K562 (cell line): Measurements from ENCODE around the gene DCAF15. TPM values are rescaled to one million over a fixed set of nuclear protein-coding genes. Genes with fewer than 3 reads are reported as not detected.

ENCODE experiments used
- ARID2 ChIP-seq: fragments of 450-650 bp; IDR thresholded peaks from 2 replicates; pipeline ENCODE4 v1.6.1; 2017; ENCODE audit warnings: antibody characterized with exemption, mild to moderate bottlenecking
- ATF4 ChIP-seq: fragments of 450-650 bp; formaldehyde crosslinking; IDR thresholded peaks from 2 replicates; pipeline ENCODE4 v1.4.0; 2022; ENCODE audit warnings: mild to moderate bottlenecking, moderate library complexity
- CBFA2T2 ChIP-seq: fragments of 450-650 bp; conservative IDR thresholded peaks from 2 replicates; pipeline ENCODE4 v1.6.1; 2017; ENCODE audit warnings: mild to moderate bottlenecking
- CHD2 ChIP-seq: IDR thresholded peaks from 2 replicates; pipeline ENCODE4 v1.6.1; 2011; ENCODE audit warnings: low read depth, low read length
- DDX20 ChIP-seq: fragments of 450-650 bp; IDR thresholded peaks from 2 replicates; pipeline ENCODE4 v1.6.1; 2016; ENCODE audit warnings: missing genetic modification characterization, low read depth, mild to moderate bottlenecking, missing compliant biosample characterization, moderate library complexity
- EGR1 ChIP-seq: fragments of 450-650 bp; conservative IDR thresholded peaks from 2 replicates; pipeline ENCODE4 v1.6.1; 2017; ENCODE audit warnings: mild to moderate bottlenecking
- FOXJ2 ChIP-seq: fragments of 200-800 bp; sonication (Bioruptor generic); IDR thresholded peaks from 2 replicates; pipeline ENCODE4 v1.6.1; 2016; ENCODE audit warnings: missing genetic modification characterization, missing compliant biosample characterization
- HDAC3 ChIP-seq: fragments of 450-650 bp; IDR thresholded peaks from 2 replicates; pipeline ENCODE4 v1.6.1; 2018; ENCODE audit warnings: borderline replicate concordance, mild to moderate bottlenecking, moderate library complexity; ENCODE audit not compliant: partially characterized antibody
- HEY1 ChIP-seq: fragments of 250-450 bp; sonication (Bioruptor Pico); IDR thresholded peaks from 2 replicates; pipeline ENCODE4 v1.5.0; 2020; ENCODE audit warnings: mild to moderate bottlenecking, moderate library complexity, borderline replicate concordance
- NKRF ChIP-seq: fragments of 450-650 bp; IDR thresholded peaks from 2 replicates; pipeline ENCODE4 v1.6.1; 2016; ENCODE audit warnings: borderline replicate concordance
- PML ChIP-seq: IDR thresholded peaks from 2 replicates; pipeline ENCODE4 v1.6.1; 2012; ENCODE audit warnings: low read length, inconsistent platforms
- SLC30A9 ChIP-seq: fragments of 250-450 bp; sonication (Bioruptor Pico); IDR thresholded peaks from 2 replicates; pipeline ENCODE4 v1.8.0; 2022; ENCODE audit warnings: mild to moderate bottlenecking, moderate library complexity
- USF1 ChIP-seq: sonication (generic); formaldehyde crosslinking; IDR thresholded peaks from 2 replicates; pipeline ENCODE4 v1.9.0; 2022; ENCODE audit warnings: mild to moderate bottlenecking, missing genetic modification reagents
- ZNF449 ChIP-seq: fragments of 250-450 bp; sonication (Bioruptor Pico); IDR thresholded peaks from 2 replicates; pipeline ENCODE4 v1.8.0; 2022; ENCODE audit warnings: moderate library complexity, mild to moderate bottlenecking, inconsistent platforms
- ZNF766 ChIP-seq: fragments of 200-800 bp; sonication (Bioruptor generic); conservative IDR thresholded peaks from 2 replicates; pipeline ENCODE4 v1.6.1; 2016; ENCODE audit warnings: missing genetic modification characterization, missing compliant biosample characterization
- ZNF778 ChIP-seq: fragments of 450-650 bp; formaldehyde crosslinking; IDR thresholded peaks from 2 replicates; pipeline ENCODE4 v1.4.0; 2020; ENCODE audit warnings: mild to moderate bottlenecking, moderate library complexity
- polyA plus RNA-seq, 8 experiments: library from polyadenylated mRNA; depleted of rRNA in 4 of 8; stranded (reverse) in 5 of 8; unstranded in 3 of 8; fragments of >200 nt; fragmentation: Nextera tagmentation in 2 of 8; fragmentation: Illumina TruSeq in 1 of 8; extraction: Ambion mirVana in 2 of 8; extraction: Trizol in 1 of 8; gene quantifications; 2 replicates each; pipeline versions ENCODE4 v1.2.1 to v1.2.3, GENCODE V29; 2011 to 2014; ENCODE audit warnings: inconsistent platforms in 1 of 8, missing spikeins in 1 of 8
- total RNA-seq, 7 experiments: library from RNA; depleted of rRNA in 6 of 7; stranded (reverse); fragments of >200 nt in 6 of 7; fragmentation: Illumina TruSeq in 2 of 7; extraction: Trizol in 2 of 7; gene quantifications; 2 replicates each; pipeline versions ENCODE4 v1.2.1 to v1.2.3, GENCODE V29; 2011 to 2021; ENCODE audit warnings: low replicate concordance in 1 of 7
- TF ChIP-seq, protein P1 (sequence below): fragments of 250-450 bp; sonication (Bioruptor Pico); IDR thresholded peaks from 2 replicates; pipeline ENCODE4 v1.8.0; 2021; ENCODE audit warnings: moderate library complexity, mild to moderate bottlenecking, inconsistent platforms
- TF ChIP-seq, protein P2 (sequence below): fragments of 450-650 bp; IDR thresholded peaks from 2 replicates; pipeline ENCODE4 v1.6.1; 2017; ENCODE audit warnings: mild to moderate bottlenecking, moderate library complexity

The DCAF15 gene
- total and polyA plus RNA-seq, 9 of the 15 experiments (the other 6 are each of a cell fraction or from before 2014, with no cell fraction given) = 0.17 to 68.5 (median 27.7) TPM

DNA sequence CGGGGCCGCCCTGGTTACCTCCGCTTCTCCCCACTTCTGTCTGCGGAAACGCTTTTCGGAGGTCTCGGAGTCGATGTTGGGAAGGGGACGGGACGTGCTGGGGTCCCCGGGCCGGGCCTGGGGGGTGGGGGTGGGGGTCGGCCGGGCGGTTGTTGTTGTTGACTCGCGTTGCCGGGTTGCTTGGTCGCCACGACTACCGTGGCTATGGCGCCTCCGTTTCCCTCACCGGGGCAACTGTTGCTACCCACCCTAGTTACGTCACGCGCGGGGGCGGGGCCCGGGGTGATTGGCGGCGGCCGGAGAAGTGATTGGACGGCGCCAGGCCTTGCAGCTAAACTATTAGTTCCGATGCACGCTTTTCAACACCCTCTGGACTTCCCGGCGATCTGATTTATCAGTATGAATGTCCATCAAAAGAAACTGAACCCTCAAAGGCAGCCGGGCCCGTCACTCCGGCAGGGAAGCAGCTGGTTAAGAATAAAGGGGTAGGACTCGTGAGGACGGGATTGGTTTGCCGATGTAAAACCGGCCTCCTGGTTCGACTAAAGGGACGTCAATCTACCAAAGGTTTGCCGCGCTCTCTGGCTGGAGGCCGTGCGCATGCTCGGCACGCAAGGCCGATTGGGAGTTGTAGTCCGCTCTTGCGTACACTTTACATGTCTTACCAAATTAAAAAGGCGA is 53.9 kb downstream of the DCAF15 start, which contains the start of gene RFX1 (continued):
- TF ChIP-seq ZNF449 (CRISPR knock-in tag) = no peak
- TF ChIP-seq PML = no peak
- no peak for TF ChIP-seq HEY1 (CRISPR knock-in tag)
- no peak for TF ChIP-seq ARID2
- no peak for TF ChIP-seq ATF4
- no peak for TF ChIP-seq HDAC3
- peak; percentile 65 for TF ChIP-seq NKRF
- no peak for TF ChIP-seq ZNF766 (CRISPR knock-in tag)
- TF ChIP-seq CBFA2T2 = no peak
- TF ChIP-seq SLC30A9 = no peak
- TF ChIP-seq EGR1 = peak; percentile 91
- TF ChIP-seq, protein P1, sequence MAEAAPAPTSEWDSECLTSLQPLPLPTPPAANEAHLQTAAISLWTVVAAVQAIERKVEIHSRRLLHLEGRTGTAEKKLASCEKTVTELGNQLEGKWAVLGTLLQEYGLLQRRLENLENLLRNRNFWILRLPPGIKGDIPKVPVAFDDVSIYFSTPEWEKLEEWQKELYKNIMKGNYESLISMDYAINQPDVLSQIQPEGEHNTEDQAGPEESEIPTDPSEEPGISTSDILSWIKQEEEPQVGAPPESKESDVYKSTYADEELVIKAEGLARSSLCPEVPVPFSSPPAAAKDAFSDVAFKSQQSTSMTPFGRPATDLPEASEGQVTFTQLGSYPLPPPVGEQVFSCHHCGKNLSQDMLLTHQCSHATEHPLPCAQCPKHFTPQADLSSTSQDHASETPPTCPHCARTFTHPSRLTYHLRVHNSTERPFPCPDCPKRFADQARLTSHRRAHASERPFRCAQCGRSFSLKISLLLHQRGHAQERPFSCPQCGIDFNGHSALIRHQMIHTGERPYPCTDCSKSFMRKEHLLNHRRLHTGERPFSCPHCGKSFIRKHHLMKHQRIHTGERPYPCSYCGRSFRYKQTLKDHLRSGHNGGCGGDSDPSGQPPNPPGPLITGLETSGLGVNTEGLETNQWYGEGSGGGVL = no peak
- peak; percentile 43; the same call in 1 of the 2 replicates for TF ChIP-seq USF1
- peak; percentile 92 for TF ChIP-seq CHD2
- no peak for TF ChIP-seq ZNF778
- TF ChIP-seq, protein P2, sequence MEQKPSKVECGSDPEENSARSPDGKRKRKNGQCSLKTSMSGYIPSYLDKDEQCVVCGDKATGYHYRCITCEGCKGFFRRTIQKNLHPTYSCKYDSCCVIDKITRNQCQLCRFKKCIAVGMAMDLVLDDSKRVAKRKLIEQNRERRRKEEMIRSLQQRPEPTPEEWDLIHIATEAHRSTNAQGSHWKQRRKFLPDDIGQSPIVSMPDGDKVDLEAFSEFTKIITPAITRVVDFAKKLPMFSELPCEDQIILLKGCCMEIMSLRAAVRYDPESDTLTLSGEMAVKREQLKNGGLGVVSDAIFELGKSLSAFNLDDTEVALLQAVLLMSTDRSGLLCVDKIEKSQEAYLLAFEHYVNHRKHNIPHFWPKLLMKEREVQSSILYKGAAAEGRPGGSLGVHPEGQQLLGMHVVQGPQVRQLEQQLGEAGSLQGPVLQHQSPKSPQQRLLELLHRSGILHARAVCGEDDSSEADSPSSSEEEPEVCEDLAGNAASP = no peak
- TF ChIP-seq FOXJ2 (tag) = peak; percentile 100
- no peak for TF ChIP-seq DDX20 (tag)
